ENCODE data around the gene ATXN1.

Gene ATXN1

DNA sequence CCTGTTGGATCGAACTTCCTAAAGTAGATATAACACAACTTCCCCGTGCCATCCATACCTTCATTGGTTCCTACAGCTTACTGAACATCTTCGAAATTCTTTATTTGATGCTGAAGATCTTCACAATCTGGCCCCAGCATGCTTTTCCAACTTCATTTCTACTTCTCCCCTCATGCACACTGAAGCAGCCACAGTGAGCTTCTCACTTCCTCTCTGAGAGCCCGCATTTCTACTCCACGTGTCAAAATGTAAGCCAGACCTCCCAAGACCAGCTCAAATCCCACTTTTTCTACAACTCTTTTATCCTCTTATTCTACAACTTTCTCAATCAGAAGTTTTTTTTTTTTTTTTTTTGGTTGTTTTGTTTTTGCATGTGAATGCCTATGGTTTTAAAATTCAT is 268.1 kb downstream of the ATXN1 start:
- in situ Hi-C loops (cut with MboI; ENCODE audit: low sequenced_read_pairs): no loop called here

DNA sequence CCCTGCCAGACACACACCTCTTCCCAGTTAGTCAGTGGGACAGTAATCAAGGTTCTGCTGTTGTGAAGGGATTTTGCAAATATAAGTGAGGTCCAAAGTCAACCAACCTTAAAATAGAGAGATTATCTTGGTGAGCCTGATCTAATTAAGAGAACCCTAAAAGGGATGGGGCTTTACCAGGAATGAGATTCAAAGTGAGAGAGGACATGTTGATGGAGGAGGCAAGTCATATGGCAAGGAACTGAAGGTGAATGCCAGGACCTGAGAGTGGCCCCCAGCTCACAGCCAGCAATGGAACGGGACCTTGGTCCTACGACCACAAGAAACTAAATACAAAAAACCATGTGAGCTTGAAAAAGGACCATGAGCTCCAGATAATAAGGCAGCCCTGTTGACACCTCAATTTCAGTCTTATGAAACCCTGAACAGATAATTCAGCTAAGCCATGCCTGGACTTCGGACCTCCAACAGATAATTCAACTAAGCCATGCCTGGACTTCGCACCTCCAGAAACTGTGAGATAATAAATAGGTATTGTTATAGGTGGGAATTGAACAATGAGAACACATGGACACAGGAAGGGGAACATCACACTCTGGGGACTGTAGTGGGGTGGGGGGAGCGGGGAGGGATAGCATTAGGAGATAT is 269.5 kb downstream of the ATXN1 start:
- in situ Hi-C loops (cut with MboI; ENCODE audit: low sequenced_read_pairs): no loop called here

DNA sequence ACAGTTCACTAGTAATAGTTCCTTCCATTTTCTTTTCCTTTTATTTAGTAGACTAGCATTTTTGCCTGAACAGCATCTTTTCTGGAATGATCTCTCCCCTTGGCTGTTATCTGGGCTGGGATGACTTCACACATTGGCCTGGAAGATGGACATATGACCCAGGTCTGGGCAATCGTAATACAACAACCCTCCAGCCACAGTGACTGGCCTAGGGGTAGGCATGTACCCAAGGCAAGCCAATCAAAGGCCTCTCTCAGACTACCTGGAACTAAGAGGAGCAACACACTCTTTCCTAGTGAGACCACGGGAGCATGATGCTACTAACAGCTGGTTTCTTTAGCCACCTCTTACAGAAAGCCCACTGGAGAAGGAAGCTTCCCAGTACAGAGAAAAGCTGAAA is 270.6 kb downstream of the ATXN1 start:
- in situ Hi-C loops (cut with MboI; ENCODE audit: low sequenced_read_pairs): no loop called here

DNA sequence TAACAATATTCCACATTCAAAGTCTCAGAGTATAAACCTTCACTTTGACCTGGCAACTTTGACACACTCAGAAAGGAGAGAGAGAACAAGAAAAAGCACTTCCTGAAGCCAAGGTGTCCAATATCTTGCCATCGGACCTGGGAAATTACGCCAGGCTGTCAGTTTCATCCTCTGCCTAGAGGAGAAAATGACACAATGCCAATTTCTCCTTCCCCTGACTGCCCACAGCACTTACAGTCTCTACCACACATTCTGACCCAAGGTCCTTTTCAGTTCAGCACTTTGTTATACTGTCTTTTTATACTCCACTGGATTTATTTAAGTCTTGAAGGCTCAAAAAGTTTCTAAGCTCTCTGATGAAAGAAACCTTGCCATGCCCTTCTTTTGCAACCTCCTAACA is 272.4 kb downstream of the ATXN1 start:
- in situ Hi-C loops (cut with MboI; ENCODE audit: low sequenced_read_pairs): no loop called here

DNA sequence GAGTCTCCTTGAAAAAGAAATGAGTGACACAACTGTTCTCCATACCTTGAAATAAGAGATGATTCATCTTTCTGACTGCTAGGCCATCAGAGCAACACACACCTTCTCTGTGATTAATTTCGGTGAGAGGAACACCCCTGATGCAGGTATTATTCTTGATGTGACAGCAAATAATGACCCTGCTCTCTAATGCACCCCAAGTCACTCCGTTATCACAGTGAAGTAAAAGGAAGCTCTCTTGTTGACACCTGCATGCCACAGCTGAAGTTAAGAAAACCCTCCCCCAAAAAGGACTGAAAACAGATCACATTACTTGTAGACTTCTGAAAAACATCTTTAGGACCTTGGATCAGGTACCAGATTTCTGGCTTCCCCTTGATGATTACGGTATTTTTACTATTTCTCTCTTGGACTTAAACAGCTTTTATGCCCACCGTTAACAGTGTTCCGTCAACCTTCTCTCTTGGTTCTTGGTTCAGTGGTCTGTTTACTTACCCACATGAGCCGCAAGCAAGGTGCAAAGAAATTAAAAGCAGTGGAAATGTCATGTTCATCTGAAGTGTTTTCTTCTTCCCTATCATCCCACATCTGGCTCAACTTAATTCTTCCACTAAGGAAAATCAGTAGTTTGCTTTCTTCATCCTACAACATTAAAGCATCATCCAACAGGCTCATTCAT is 273.1 kb downstream of the ATXN1 start:
- in situ Hi-C loops (cut with MboI; ENCODE audit: low sequenced_read_pairs): no loop called here

DNA sequence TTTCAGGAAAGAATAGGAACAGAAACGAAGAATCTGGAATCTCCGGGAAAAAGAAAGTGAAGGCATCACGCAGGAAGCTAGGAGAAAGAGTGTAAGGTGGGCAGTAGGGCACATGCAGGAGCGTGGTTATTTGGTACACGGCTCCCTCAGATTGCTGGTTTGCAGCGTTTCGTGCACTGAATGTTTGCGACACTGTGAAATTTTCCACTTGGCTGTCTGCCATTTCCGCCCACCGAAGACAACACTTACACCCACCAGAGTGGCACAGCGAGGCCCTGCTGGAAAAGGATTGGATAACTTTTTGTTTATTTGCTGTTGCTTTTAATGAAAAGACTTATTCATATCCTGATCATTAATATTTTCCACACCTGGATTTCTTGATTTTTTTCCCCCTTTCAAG is 274.6 kb downstream of the ATXN1 start:
- in situ Hi-C loops (cut with MboI; ENCODE audit: low sequenced_read_pairs): no loop called here

DNA sequence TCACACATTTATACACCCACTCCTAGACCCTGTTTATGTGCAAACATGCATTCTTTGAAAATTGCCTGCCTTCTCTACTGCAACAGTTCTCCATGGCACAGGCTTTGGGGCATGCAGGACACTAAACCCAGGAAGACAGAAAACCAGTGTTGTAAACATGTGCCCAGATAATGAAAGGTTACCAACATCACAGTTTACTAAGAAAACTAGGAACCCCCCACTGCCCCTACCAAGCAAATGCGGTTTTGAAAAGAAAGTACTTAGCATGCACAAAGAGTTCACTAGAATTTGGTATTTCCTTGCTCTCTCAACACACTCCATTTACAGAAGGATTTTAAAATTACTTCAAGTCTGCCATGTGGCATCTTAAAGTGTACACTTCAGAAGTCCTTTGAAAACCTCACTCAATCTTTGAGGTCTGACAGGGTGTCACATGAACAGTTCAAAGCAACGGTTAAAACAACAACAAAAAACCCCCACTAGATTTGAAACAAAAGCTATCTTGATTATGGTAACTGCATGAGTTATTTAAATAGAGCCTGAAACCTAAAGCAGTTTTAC is 277.9 kb downstream of the ATXN1 start:
- in situ Hi-C loops (cut with MboI; ENCODE audit: low sequenced_read_pairs): no loop called here

DNA sequence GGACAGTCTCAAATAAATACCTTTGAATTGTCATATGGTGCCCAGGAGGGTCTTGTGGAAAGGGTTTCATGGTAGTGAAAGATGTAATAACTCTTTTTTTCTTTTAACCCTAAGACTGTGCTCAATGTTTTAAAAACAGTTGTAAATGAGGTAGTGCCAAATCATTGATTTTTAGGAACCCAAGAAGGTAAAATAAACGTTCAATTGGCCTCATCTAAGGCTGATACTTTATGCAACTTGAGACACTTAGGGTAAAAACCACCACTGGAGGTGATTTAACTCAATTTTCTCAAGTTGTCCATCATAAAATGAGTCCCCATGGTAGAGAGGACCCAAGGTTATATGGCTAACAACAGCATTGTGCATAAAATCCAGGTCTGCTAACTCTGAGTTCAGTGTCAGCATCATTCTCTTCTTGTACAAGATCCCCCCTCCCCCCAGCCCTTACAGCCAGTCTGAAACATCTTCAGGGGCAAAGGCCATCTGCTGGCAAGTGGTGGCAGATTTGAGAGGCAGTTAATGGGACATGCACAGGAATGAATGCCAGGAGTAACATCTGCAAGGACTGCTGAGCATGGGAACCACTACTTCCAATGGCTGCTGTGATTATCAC is 278.5 kb downstream of the ATXN1 start:
- in situ Hi-C loops (cut with MboI; ENCODE audit: low sequenced_read_pairs): no loop called here

DNA sequence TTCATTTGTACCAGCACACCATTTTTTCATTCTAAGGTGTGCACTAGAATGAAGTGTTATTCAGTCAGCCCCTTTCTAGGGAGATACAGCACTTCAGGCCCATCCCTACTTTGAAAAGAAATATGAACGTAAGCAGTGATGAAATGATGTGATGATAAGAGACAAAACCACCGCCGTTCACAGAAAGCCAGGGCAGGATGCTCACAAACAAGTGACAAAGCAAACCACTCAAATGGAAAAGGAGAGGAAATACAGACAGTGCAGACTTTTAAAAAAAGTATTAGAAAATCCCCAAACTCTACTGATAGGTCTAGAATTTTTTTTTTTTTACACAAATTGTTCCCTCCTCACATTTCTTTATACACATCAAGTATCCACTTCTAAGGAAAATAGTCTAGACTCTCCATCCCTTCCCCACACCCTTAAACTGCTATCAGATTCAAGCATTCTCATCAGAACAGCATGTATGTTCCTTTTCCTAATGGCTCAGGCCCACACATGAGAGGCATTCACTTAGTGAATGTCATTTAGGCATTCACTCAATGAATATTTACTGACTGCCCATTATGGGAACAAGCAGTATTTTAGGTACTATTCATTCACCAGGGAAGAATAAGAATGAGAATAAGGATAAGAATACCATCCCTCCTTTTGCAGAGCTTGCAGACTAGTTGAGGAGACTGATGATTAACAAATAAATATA is 279.4 kb downstream of the ATXN1 start:
- in situ Hi-C loops (cut with MboI; ENCODE audit: low sequenced_read_pairs): no loop called here

DNA sequence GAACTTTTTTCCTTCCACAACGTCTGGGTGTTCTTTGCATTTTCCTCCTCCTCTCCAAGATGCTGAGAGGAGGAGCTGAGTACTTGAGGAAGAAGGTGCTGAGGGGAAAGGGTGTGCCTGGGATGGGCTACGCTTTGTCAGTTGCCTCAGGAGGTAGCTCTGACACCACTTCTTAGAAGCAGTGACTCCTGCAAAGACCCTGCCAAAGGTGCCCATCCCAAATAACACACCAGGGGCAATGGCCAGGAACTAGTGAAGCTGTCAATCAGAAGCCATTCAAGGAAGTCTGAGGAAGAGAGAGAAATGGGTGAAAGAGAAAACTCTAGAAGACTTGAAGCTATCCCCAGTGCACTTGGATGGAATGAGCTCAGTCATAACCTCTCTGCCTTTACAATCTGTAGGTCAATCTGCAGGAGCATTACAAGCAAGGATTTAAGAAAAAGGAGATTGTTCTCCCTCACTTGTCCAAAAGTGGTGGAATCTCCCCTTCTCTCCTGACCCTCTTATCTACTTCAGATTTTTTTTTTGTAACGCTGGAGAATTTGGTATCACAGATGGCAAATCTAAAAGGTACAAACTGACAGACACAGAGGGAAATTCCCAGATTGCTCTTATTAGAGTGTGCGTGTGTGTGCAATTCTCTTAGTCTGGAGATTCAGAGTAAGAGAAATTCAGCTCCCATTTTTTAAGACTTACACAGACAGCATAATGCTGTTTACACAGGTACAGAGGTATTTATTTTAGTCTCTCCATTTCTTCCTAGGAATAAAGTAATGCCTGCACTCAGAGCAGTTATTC is 280.3 kb downstream of the ATXN1 start:
- in situ Hi-C loops (cut with MboI; ENCODE audit: low sequenced_read_pairs): no loop called here

DNA sequence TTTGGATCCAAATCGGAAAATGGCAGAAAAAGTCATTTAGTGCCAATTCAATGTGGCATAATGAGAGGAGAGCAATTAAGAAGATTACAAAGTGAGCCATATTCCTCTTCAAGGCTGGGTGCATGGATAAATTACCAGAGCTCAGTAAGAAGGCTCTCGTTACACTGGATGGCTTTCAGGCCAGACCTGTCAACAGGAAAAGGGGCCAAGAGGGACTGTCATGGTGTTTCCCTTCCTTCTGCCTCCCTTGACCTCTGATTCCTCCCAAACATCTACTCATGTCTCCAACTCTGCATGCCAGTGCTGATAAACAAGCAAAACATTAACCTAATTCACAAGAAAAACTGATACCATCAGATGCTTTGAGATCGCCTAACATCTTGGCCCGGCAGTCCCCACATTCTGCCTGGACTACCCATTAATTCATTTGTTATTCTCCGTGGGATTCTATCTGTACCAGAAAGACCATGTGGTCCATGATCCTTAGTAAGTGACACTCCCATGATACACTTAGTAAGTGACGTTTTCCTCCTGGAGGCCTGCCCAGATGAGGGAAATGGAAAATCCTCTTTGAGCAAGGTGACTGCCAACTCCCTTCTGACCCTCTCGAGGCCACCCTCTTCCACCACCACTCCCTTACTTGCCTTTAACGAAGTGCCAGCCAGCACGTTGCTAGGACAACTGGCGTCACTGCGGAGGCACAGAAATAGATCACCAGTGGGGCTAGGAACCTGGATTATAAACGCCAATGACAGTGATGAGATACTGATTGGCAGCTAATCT is 283.7 kb downstream of the ATXN1 start:
- in situ Hi-C loops (cut with MboI; ENCODE audit: low sequenced_read_pairs): no loop called here

DNA sequence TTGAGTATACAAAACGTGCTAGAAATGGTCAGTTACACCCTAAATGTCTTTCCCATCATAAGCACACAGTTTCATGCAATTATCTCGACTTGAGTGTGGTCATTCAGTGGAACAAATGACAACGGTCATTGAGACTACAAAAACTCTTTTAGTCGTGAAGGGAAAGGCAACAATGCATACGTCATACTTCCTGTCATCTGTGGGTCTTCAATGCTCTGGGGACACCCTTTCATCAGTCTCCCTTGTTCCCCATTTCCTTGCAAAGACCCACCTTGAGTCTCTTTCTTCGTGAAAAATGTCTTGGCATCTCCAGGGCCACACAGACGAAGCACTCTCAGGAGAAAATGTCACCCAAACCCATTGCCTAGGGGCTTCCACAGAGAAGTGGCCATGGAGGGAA is 284.4 kb downstream of the ATXN1 start:
- in situ Hi-C loops (cut with MboI; ENCODE audit: low sequenced_read_pairs): no loop called here

DNA sequence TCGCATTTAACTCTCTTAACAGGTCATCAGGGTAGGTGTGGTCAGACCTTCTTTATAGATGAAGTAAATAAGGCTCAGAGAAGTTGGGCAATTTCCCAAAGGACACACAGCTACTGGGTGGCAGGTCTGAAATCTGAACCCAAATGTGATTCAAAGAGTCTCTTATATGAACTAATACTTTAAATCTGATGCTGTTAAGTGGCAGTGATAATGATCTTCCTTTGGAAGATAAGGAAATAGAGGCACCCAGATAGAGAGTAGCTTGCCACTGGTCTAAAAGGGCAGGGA is 285.8 kb downstream of the ATXN1 start:
- in situ Hi-C loops (cut with MboI; ENCODE audit: low sequenced_read_pairs): no loop called here

DNA sequence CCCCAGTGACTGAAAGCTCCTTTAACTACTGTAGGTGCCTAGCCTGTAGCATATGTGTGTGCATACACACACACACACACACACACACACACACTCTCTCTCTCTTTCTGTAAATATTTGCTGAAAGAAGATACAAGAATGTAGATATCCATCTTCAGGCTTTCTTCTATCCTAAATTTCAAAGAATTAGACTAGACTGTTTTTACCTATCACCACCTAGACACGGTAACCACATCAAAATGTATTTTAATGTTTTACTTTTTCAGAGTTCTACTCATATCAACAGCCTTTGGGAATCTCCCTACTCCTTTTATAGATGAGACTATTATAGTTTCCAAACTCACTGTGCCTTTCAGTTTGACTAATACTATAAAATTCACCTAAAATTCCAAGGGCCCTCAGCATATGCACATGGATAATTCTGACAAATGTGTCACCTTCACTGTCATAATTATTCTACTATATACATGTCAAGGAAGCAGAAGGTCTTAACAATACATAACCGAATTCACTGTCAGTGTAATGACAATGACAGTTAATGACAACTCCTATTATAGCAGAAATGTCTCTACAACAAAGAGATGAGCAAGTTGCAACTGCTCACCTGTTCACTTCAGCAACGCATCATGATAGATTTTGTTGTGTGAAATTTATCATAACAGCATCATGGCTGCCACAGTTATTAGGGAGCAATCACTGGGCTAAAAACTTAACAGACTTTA is 286.3 kb downstream of the ATXN1 start:
- in situ Hi-C loops (cut with MboI; ENCODE audit: low sequenced_read_pairs): no loop called here

DNA sequence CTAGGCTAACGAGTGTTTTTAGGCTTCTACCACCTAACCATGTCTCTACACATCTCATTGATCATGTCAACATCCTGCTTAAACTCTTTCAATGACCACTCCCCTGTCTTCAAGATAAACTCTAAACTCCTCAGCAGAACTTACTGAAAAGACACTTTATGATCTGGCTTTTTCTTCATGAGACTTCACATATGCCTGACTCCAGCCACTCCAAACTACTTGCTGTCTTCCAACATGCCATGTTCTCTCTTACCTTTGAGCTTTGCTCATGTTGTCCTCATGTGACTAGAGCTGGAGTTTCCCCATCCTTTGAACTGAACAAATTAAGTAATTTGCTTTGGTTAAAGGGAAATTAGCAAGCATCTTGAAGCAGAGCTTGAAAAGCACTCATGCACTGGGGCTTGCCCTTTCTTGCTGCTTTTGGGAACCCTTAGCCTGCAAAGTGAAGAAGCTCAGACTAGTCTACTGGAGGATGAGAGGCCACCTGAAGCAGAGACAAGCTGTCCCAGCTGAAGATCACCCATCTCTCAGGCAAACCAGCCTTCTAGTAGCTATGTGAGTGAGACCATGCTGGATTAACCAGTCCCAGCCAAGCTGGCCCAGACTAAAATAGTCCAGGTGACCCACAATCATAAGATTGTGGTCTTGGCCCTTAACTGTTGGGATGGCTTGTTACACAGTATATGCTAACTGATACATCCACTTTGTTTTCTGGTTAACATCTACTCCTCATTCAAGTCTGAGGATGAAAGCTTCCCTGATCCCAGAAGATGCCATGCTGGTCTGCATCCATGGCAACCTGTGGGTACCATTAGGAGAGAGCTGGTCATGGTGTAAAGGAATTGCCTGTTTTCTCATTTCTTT is 287.1 kb downstream of the ATXN1 start:
- in situ Hi-C loops (cut with MboI; ENCODE audit: low sequenced_read_pairs): no loop called here

DNA sequence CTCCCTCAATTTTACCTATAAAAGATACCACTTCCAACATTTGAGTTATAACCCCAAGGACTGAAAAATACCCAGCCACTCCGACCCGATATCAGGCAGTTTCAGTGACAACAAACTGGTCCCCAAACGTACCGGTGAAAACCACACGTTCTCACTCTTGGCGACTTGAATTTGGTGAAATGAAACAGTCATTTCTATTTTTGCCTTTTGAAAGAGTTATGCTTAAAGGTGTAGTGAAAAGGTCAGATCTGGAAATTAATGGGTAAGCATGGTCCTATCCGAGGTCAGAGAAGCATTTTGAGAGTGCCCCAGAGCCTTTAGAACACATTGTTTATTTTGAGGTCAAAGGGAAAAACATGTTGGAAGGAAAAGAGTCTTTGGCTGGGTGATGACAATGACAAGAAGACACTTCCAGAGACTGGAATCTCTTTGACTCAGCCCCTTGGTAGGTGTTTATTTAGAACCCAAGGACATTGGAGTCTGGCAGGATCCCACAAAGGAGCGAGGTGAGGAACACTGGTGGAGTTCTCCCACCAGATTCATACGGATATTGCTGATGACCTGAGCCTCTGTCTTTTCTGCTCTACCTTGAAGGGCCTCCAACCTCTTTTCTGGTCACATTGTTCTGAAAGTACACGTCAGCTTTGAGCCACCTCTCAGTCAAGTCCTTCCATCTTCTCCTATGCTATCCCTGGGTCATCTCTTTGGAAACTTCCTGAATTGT is 287.9 kb downstream of the ATXN1 start:
- in situ Hi-C loops (cut with MboI; ENCODE audit: low sequenced_read_pairs): no loop called here

DNA sequence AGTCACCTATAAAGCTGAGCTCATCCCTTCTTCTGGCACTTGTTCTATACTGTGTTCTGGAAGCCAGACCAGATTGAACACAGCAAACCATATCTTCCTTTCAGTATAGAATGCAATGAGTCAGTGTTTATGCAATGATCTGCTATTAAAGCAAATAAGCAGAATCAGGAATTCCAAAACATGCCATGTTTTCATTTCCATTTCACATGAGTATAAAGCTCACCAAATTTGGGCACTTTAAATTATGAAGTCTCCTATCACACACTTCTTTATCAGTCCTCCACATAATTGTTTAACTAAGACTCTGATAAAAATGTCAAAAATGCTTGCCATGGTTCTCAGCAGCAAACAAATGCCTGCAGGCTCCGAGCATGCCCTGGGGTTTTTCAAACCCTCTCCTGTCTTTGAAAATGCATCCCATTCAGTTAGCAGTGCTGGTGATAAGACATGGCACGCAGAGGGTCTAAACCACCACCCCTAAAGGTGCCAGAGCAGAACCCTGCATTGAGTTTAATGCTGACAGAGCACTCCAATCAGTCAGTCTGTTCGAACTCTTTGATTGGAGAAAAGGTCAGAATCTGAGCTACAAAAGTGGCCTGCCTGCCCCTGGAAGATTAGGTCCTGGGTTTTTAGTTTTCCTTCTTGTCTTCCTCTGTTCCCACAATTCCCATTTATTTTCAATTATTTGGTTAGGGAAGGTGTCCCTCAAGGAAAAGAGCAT is 288.8 kb downstream of the ATXN1 start:
- in situ Hi-C loops (cut with MboI; ENCODE audit: low sequenced_read_pairs): no loop called here

Measured in HL-60/S4 treated with phorbol 12-myristate 13-acetate at 8.2 ng/mL for 4 days and 3 days (cell line).